ENCODE data around the gene NPBWR2.

The NPBWR2 gene

DNA sequence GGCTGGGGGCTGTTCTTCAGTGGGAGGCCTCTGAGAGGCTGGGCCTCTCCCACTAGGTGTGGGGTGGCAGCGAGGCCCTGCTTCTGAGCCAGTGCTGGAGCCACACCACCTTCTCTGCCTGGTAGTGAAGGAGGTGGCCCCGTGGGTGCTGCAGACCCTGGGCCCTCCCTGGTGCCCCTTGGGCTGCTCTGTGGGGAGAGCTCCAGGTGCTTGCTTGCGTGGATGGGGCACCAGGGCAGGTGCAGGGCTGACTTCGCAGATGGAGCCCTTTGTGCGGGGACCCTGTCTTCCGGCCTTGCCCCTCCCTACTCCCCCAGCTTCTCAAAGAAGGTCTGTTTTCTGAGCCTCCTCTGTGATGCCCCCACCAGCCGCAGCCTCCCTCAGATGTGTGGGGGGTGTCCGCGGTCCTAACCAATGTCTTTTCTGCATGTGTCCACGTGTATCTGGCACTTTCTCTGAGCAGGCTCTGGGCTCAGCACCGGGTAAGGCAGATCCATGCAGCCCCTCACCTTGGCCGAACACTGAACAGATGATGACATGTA, 39.6 kb upstream of the NPBWR2 start:
- TF ChIP-seq CTCF (IDR thresholded peaks at IDR 0.05; ENCODE audit: low read depth, low read length) = no peak
- no peak for DNase-seq (ENCODE audit: extremely low read depth, low read depth)

- TF ChIP-seq CTCF (IDR thresholded peaks at IDR 0.05; ENCODE audit: low read depth, low read length) = no peak
- DNase-seq (ENCODE audit: extremely low read depth, low read depth) = no peak
Measured at GRCh38 chr20:64146301-64146935, 39.1 kb upstream of the NPBWR2 start.

- TF ChIP-seq CTCF (IDR thresholded peaks at IDR 0.05; ENCODE audit: low read depth, low read length) = no peak
- no peak for DNase-seq (ENCODE audit: extremely low read depth, low read depth)
Measured at GRCh38 chr20:64145458-64146300, 38.3 kb upstream of the NPBWR2 start.

GRCh38 chr20:64144144-64144912, 37.0 kb upstream of the NPBWR2 start:
- no peak for DNase-seq (ENCODE audit: extremely low read depth, low read depth)
- no peak for TF ChIP-seq CTCF (IDR thresholded peaks at IDR 0.05; ENCODE audit: low read depth, low read length)

DNA sequence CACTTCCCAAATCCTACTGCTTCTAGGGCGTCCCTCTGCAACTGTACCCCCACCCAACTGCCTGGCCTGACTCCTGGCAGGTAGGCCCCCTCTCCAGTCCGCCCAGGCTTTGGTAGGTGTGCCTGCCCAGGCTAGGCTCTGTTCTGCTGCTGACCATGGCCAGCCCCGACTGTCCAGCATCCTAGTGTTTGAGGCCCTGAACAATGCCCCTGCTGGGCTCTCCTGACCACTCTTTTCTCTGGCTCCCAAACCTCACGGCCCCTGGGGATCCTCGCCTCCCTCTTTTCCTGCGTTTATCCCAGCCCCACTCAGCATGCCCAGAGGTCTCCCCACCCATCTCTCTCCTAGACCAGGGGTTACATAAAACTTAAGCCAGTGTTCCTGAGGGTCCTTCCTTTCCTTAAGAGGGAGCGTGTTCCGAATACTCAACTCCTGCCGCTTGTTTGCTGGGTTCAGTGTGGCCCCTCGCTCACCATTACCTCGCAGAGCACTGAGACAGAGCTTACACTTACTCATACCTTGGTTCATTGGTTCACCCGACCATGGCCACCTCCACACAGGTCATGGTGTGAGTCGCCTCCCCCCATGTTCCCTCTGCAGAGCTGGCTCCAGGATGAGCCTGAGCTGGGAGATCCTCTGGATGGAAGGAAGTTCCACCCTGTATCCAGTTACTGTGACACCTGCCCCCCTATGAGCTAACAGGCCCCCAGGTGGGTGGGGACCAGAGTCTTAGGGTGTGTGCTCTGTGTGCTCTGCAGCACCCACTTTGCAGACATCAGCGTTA, 35.8 kb upstream of the NPBWR2 start:
- TF ChIP-seq CTCF (IDR thresholded peaks at IDR 0.05; ENCODE audit: low read depth, low read length) = no peak
- DNase-seq (ENCODE audit: extremely low read depth, low read depth) = no peak

DNA sequence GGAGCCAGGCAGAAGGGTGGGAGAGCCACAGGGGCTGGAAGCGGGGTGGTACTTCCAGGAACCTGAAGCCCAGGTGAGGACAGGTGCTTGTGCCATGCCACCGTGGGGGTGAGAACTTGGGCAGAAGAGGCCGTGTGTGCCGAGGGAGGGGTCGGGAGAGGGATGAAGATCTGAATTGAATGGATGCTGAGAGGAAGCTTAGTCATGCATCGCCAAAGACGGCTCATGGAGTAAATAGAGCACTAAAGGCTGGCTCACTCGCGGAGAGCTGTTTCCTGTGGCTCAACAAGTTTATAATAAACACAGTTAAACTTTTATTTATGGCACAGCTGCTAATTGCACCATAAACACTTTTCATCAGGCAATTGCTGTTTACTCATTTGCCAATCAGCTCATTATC, 35.2 kb upstream of the NPBWR2 start:
- no peak for TF ChIP-seq CTCF (IDR thresholded peaks at IDR 0.05; ENCODE audit: low read depth, low read length)
- no peak for DNase-seq (ENCODE audit: extremely low read depth, low read depth)
